GM21526 (cell line): ENCODE results near the gene RAB10.
A peak's percentile ranks its signal among the peaks of the same experiment; 100 is the strongest.
"Not testable (repeated sequence)": the region's sequence is repeated elsewhere in the genome, so short reads cannot be mapped to it uniquely, and the experiment has no call there.

Experiments
- ATAC-seq: cut with Tn5 transposase; IDR thresholded peaks from one replicate; pipeline ENCODE4 v1.9.1; 2021; ENCODE audit warnings: moderate library complexity; ENCODE audit not compliant: unreplicated experiment, low FRiP score

RAB10 gene

GRCh38 chr2:26054598-26055348 is 20.9 kb downstream of the RAB10 start:
- no peak for ATAC-seq

GRCh38 chr2:26058390-26058789 is 24.5 kb downstream of the RAB10 start:
- ATAC-seq = no peak

GRCh38 chr2:26059542-26059941 is 25.7 kb downstream of the RAB10 start:
- no peak for ATAC-seq

- no peak for ATAC-seq
Observed at GRCh38 chr2:26061539-26061938, 27.7 kb downstream of the RAB10 start.

GRCh38 chr2:26064846-26065245 is 31.0 kb downstream of the RAB10 start:
- ATAC-seq = no peak

- no peak for ATAC-seq
Observed at GRCh38 chr2:26067186-26067974, 33.5 kb downstream of the RAB10 start.

- no peak for ATAC-seq
Observed at GRCh38 chr2:26067980-26068507, 34.2 kb downstream of the RAB10 start.

- ATAC-seq = peak; percentile 67
Observed at GRCh38 chr2:26068602-26069298, 34.9 kb downstream of the RAB10 start.

- no peak for ATAC-seq
Observed at GRCh38 chr2:26070730-26071129, 36.8 kb downstream of the RAB10 start.

GRCh38 chr2:26072925-26073768 is 39.3 kb downstream of the RAB10 start:
- no peak for ATAC-seq

- no peak for ATAC-seq
Observed at GRCh38 chr2:26073830-26074229, 39.9 kb downstream of the RAB10 start.

- no peak for ATAC-seq
Observed at GRCh38 chr2:26074676-26075075, 40.8 kb downstream of the RAB10 start.

- ATAC-seq = no peak
Observed at GRCh38 chr2:26075173-26075572, 41.3 kb downstream of the RAB10 start.

GRCh38 chr2:26076001-26076587 is 42.2 kb downstream of the RAB10 start:
- no peak for ATAC-seq

GRCh38 chr2:26077291-26077690 is 43.4 kb downstream of the RAB10 start:
- no peak for ATAC-seq

- no peak for ATAC-seq
Observed at GRCh38 chr2:26078939-26079338, 45.1 kb downstream of the RAB10 start.

GRCh38 chr2:26080356-26080755 is 46.5 kb downstream of the RAB10 start:
- no peak for ATAC-seq

- not testable (repeated sequence) for ATAC-seq
Observed at GRCh38 chr2:26080925-26081324, 47.0 kb downstream of the RAB10 start.

- ATAC-seq = no peak
Observed at GRCh38 chr2:26081556-26081955, 47.7 kb downstream of the RAB10 start.

GRCh38 chr2:26086155-26086637 is 52.3 kb downstream of the RAB10 start:
- no peak for ATAC-seq
